ENCODE measurements around the gene CIDEC. TPM values are rescaled to one million over a fixed set of nuclear protein-coding genes. Genes with fewer than 3 reads are reported as not detected.

CIDEC gene
- total RNA-seq, 1 donor from 2014 or later: not detected

- intact Hi-C loops (cut with micrococcal nuclease): no loop called here
Measured at GRCh38 chr3:9817436-9817835, 62.6 kb downstream of the CIDEC start.

Other genes starting within 250 kb of the CIDEC start
- 49.2 and 54.8 TPM in 2 replicates for gene MTMR14, start 230.7 kb downstream of the CIDEC start, total RNA-seq
- 0.22 and 0.59 TPM in 2 replicates for gene CPNE9, start 176.4 kb downstream of the CIDEC start, total RNA-seq
- gene BRPF1, start 148.5 kb downstream of the CIDEC start, total RNA-seq: 41.3 and 51.1 TPM in 2 replicates
- 35.6 and 43.2 TPM in 2 replicates for gene OGG1, start 130.3 kb downstream of the CIDEC start, total RNA-seq
- 22.6 and 26.2 TPM in 2 replicates for gene CAMK1, start 110.3 kb downstream of the CIDEC start, total RNA-seq
- 62.3 and 67.1 TPM in 2 replicates for gene TADA3, start 87.8 kb downstream of the CIDEC start, total RNA-seq
- 292 and 298 TPM in 2 replicates for gene ARPC4, start 87.2 kb downstream of the CIDEC start, total RNA-seq
- 46.7 and 51.4 TPM in 2 replicates for gene TTLL3, start 70.0 kb downstream of the CIDEC start, total RNA-seq
- 51.9 and 53.8 TPM in 2 replicates for gene RPUSD3, start 36.2 kb downstream of the CIDEC start, total RNA-seq
- gene JAGN1, start 10.4 kb upstream of the CIDEC start, total RNA-seq: 33.9 and 36.2 TPM in 2 replicates
- 2.4 and 2.5 TPM in 2 replicates for gene IL17RE, start 22.6 kb upstream of the CIDEC start, total RNA-seq
- 0.78 and 1.1 TPM in 2 replicates for gene IL17RC, start 36.8 kb upstream of the CIDEC start, total RNA-seq
- 26.0 and 27.5 TPM in 2 replicates for gene CRELD1, start 53.6 kb upstream of the CIDEC start, total RNA-seq
- 10.6 and 13.4 TPM in 2 replicates for gene PRRT3, start 72.2 kb upstream of the CIDEC start, total RNA-seq
- 52.2 and 62.6 TPM in 2 replicates for gene EMC3, start 106.6 kb upstream of the CIDEC start, total RNA-seq
- 40.7 and 54.1 TPM in 2 replicates for gene FANCD2, start 146.2 kb upstream of the CIDEC start, total RNA-seq
- not detected in 2 replicates for gene FANCD2OS, start 228.0 kb upstream of the CIDEC start, total RNA-seq
- gene BRK1, start 235.4 kb upstream of the CIDEC start, total RNA-seq: 116 and 126 TPM in 2 replicates